Smooth muscle cell of the coronary artery (primary cell): Measurements from ENCODE around the gene SH3YL1. TPM values are rescaled to one million over a fixed set of nuclear protein-coding genes. Genes with fewer than 3 reads are reported as not detected.

Experiments used
- total RNA-seq: library from RNA; depleted of rRNA; stranded (reverse); fragments of >200 nt; gene quantifications from 2 replicates; pipeline ENCODE4 v1.2.3, GENCODE V29; 2014; ENCODE audit warnings: low replicate concordance

The SH3YL1 gene, protein sequence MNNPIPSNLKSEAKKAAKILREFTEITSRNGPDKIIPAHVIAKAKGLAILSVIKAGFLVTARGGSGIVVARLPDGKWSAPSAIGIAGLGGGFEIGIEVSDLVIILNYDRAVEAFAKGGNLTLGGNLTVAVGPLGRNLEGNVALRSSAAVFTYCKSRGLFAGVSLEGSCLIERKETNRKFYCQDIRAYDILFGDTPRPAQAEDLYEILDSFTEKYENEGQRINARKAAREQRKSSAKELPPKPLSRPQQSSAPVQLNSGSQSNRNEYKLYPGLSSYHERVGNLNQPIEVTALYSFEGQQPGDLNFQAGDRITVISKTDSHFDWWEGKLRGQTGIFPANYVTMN
- total RNA-seq: 22.8 and 33.5 TPM in 2 replicates

DNA sequence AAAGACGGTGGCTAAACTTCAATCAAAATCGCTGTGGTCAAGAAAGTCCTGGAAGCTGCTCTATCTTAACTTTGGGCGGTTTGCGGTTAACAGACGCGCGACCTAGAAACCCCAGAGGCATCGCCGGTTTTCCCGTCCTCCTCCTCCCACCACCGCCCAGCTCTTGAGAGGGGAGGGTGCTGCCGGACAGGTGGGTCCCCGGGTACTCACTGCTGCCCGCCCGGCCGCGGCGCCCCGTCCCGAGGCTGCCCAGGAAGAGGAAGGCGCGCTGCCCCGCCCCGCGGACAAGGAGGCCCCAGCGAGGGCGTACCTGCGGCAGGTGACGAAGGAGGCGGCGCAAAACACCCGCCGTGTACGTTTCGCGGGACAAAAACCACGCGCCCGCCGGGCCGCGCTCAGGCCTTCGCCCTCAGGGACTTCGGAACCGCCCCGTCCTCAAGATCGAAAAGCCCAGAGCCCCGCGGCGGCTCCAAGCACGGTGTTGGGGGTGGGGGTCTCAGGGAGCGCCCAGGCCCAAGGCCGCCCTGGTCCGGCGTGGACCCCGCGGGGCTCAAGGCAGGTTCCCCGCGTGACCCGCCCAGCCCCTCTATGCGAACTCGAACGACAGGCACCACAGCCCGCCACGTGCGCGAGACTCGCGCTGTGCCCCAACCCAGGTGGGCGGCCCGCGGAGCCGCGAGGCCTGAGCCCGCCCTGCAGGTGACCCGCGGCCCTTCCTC, at the start of gene SH3YL1:
SH3YL1 (minus strand) TSS at position 259 of the 719 bp plus-strand sequence; CDS start at position 211, 48 bp downstream.

DNA sequence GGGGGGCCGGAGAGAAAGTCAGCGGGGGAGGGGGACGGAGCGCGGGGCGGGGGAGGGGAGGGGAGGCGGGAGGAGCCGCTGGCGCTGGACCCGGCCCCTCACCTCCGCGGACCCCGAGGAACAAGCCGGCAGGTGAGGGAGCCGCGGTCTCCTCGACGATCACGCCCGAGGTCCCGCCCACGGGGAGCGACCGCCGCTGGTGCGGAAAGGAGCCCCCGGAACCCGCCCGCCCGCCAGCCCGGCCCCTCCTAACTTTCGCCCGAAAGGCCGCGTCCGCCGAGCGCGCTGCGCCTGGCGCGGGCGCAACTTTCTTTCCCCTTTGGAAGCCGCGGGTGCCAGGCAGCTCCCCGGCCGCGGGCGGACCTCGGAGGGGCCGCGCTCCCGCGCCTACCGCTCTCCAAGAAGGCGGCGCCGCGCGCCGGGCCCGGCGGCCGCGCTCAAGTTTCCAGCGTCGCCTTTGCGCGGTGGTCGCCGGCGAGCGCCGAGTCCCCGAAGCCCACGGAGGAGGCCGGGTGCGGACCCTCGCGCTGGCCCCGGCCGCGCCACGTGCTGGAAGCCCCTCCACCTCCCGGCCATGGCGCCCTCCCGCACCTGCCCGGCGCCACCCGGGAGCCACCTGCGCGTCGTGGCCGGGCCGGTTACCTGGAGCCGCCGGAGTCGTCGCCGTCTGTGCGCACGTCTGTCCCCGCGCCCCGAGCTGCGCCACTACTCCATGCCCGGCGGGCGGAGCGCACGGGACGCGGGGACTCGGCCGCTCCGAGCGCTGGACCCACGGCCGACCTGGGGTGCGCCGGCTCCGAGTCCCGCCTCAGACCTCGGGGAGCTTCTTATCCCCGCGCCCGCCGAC, 24.3 kb upstream of the SH3YL1 start, which contains the start of gene ALKAL2:
ALKAL2 (minus strand) TSS at position 181 of the 847 bp plus-strand sequence. CDS start 256 bp downstream, outside the sequence.

DNA sequence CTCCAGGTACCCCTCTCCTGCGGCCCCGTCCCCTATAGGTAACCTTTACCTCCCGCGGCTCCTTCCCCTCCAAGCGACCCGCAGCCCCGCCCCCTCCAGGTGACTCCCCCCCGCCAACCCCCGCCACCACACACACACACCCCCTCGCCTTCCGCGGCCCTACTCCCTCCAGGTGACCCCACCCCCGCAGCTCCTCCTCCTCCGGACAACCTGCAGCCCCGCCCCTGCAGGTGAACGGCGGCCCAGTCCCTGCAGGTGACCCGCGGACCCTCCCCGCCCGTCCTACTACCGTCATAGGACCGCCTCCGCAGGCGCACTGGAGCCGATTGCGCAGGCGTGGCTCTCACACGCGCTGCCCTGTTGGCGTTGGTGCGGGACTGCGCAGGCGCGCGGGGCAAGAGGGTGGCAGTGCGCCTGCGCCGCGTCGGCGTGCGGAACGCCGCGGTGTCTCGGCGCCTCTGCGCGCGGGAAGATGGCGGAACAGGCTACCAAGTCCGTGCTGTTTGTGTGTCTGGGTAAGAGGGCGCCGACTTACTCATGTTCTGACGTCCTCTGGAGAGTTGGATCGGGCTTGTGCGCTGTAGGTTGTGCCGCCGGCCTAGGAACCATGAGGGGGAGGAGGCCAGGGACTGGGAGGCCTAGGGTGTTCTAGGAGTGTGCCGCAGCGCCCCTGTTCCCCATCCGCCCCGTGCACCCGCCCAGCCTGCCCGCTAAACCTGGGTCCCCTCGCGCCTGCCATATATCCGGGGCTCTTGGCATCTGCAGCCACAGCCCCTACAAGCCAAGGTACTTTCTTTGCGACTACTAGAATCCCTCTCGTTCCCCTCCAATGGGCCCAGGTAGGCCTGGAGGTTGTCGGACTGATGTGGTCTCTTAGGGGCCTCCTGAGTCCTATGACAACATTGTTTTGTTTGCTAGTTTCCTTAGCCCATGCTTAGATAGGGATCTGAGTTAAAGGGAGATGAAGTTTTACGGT, 949 bp upstream of the SH3YL1 start, which contains the start of gene ACP1:
ACP1 (plus strand) TSS at position 455 of the 976 bp plus-strand sequence; CDS start at position 473, 18 bp downstream.

Other genes starting within 250 kb of the SH3YL1 start
- gene FAM110C, start 217.5 kb downstream of the SH3YL1 start, total RNA-seq: under 0.01 TPM in 1 of 2 replicates, not detected in the other
- gene ACP1, start 915 bp upstream of the SH3YL1 start, total RNA-seq: 63.3 and 109 TPM in 2 replicates
- not detected in 2 replicates for gene ALKAL2, start 24.1 kb upstream of the SH3YL1 start, total RNA-seq